ENCODE measurements around the gene STK32B. TPM values are rescaled to one million over a fixed set of nuclear protein-coding genes. Genes with fewer than 3 reads are reported as not detected.

STK32B gene
- total and polyA plus RNA-seq, 2 of the 8 experiments (the other 6 are each of a cell fraction or from before 2014, with no cell fraction given), result 2.3 to 2.5 TPM

- Histone ChIP-seq H3K79me1 (ENCODE audit: low read depth, low read length) (no peaks in the 10 kb centered on the region), H3K14ac (ENCODE audit: insufficient read length) (no peak overlapping the region), H2BK12ac (ENCODE audit: low read depth, low read length) (no peak overlapping the region), H3K4me3 (ENCODE audit: extremely low read depth in 1 of 4, insufficient read depth in 2 of 4, low read depth in 3 of 4, low read length in 4 of 4) (no peak overlapping the region), H4K20me1 (replicated peaks in 1 of 2; ENCODE audit: control insufficient read depth in 1 of 2, insufficient read depth in 2 of 2, low read length in 2 of 2) (no peaks in the 10 kb centered on the region), H3K4me1 (replicated peaks in 1 of 4; ENCODE audit: control insufficient read depth in 3 of 4, insufficient read depth in 4 of 4, low read length in 3 of 4) (no peaks in the 10 kb centered on the region), H2AK5ac (ENCODE audit: low read depth, low read length) (no peak overlapping the region), H3K9ac (replicated peaks in 1 of 4; ENCODE audit: extremely low read depth in 1 of 4, low read depth in 3 of 4, low read length in 3 of 4) (no peak overlapping the region), H4K91ac (replicated peaks; ENCODE audit: insufficient read length, low read length) (no peak overlapping the region), H2AFZ (ENCODE audit: low read length) (no peak overlapping the region), H2BK20ac (ENCODE audit: low read length) (no peak overlapping the region), H2BK120ac (replicated peaks; ENCODE audit: low read depth, low read length) (no peak overlapping the region), H3K4ac (replicated peaks; ENCODE audit: insufficient read length, low read depth, low read length) (no peak overlapping the region), H3K23ac (ENCODE audit: insufficient read length) (no peak overlapping the region), H3K27me3 (replicated peaks in 1 of 4; ENCODE audit: control insufficient read depth in 3 of 4, extremely low read depth in 1 of 4, insufficient read depth in 3 of 4, low read length in 3 of 4) (no peaks in the 10 kb centered on the region), H3K36me3 (ENCODE audit: control insufficient read depth in 2 of 4, insufficient read depth in 4 of 4, low read length in 3 of 4) (no peaks in the 10 kb centered on the region), H2BK15ac (ENCODE audit: low read length) (no peak overlapping the region), H4K8ac (ENCODE audit: extremely low read depth, insufficient read depth, low read length) (no peak overlapping the region), H3K18ac (ENCODE audit: extremely low read depth, low read length) (no peak overlapping the region), H3K9me3 (ENCODE audit: insufficient read depth in 2 of 2, low read depth in 1 of 2, low read length in 1 of 2) (no peaks in the 10 kb centered on the region), H4K5ac (ENCODE audit: insufficient read length, low read depth, low read length) (no peak overlapping the region), H3K56ac (replicated peaks; ENCODE audit: insufficient read length, low read depth, low read length) (no peak overlapping the region), H3K79me2 (ENCODE audit: control insufficient read depth in 1 of 2, insufficient read depth in 2 of 2, low read length in 2 of 2) (no peaks in the 10 kb centered on the region), H2BK5ac (ENCODE audit: low read depth, low read length) (no peak overlapping the region), H3K4me2 (ENCODE audit: insufficient read depth in 1 of 2, low read depth in 2 of 2, low read length in 2 of 2) (no peak overlapping the region), H3K27ac (ENCODE audit: low read depth, low read length) (no peak overlapping the region), H3K23me2 (ENCODE audit: low read depth, low read length) (no peaks in the 10 kb centered on the region)
- 93% methylated on average over 3 of the region's 3 CpGs; no CpG with 5 or more reads in 1 of the 2 experiments for WGBS, 2 experiments (ENCODE audit: extremely low coverage in 1 of 2, insufficient coverage in 1 of 2, insufficient read length in 1 of 2, insufficient replicate concordance in 2 of 2, low coverage in 1 of 2, low lambda C conversion rate in 2 of 2, missing lambda C conversion rate in 1 of 2)
- POLR2A ChIA-PET (ENCODE audit: partially characterized antibody), result no interaction called here
- CTCF ChIA-PET (ENCODE audit: partially characterized antibody), result interaction anchor here (1.3 kb wide), 1 partner anchor 415 kb away, joined by 3 read pairs; no protein-coding TSS in a partner anchor
- DNase-seq (ENCODE audit: low read depth in 1 of 2, low spot score in 2 of 2) (no peak), FAIRE-seq (no peak)
Measured at GRCh38 chr4:5045097-5045496, 6.2 kb upstream of the STK32B start.

All from H1 (cell line).